Measurements from ENCODE around the gene C20orf144.

The C20orf144 gene

DNA sequence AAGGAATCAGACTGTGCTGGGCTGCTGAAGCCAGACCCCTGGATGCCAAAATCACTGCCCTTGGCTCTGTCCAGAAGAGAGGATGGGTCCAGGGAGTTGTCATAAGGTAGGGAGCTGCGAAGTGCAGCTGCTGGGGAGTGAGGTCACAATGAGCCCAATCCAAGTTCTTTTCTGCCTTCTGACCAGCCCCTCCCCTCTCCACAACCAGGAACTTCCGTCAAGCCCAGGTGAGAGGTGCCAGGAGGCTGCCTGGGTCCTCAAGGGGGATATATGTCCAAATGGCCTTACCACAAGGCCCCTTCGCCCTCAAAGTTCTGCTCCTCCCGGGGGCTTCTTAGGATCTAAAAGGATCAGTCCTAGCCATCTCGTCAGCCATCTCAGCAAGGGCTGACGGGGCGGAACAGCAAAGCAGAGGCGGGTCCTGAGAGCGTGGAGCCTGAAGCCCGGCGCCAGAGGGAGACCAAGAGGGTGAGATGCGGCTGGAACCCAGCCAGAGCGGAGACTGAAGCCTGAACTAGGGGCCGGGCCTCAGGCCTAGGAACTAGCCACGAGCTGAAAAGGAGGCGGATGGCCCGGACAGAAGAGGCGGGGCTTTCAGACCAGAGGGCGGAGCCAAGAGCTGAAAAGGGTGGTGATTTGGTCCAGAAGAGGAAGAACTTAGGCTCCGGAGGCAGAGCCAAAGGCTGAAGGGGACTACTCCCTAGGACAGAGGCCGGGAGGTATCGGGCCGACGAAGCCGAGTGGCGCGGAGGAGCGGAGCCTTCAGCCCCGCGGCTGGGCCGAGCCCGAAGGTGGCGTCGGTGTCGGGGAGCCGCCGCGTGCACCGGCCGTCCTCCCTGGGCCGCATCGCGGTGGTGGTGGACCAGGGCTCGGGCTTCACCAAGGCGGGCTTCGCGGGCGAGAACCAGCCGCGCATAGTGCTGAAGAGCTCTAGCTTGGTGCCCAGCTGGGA, 4.4 kb downstream of the C20orf144 start, which contains the start of gene ACTL10:
ACTL10 (plus strand) TSS at position 651 of the 952 bp plus-strand sequence. CDS start 555 bp downstream, outside the sequence.
- peak; percentile 27 for DNase-seq

DNA sequence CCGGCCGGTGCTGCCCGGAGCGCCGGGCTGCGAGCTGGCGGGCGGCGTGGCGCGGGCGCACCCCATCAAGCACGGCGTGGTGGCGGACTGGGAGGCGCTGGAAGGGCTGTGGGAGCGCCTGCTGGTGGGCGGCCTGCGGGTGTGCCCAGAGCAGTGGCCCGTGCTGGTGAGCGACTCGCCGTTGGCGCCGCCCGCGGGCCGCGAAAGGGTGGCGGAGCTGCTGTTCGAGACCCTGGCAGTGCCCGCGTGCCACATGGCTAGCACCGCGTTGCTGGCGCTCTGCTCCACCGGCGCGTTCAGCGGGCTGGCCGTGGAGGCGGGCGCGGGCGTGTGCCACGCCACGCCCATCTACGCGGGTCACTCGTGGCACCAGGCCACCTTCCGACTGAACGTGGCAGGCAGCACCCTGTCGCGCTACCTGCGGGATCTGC, 5.1 kb downstream of the C20orf144 start:
- no peak for DNase-seq

DNA sequence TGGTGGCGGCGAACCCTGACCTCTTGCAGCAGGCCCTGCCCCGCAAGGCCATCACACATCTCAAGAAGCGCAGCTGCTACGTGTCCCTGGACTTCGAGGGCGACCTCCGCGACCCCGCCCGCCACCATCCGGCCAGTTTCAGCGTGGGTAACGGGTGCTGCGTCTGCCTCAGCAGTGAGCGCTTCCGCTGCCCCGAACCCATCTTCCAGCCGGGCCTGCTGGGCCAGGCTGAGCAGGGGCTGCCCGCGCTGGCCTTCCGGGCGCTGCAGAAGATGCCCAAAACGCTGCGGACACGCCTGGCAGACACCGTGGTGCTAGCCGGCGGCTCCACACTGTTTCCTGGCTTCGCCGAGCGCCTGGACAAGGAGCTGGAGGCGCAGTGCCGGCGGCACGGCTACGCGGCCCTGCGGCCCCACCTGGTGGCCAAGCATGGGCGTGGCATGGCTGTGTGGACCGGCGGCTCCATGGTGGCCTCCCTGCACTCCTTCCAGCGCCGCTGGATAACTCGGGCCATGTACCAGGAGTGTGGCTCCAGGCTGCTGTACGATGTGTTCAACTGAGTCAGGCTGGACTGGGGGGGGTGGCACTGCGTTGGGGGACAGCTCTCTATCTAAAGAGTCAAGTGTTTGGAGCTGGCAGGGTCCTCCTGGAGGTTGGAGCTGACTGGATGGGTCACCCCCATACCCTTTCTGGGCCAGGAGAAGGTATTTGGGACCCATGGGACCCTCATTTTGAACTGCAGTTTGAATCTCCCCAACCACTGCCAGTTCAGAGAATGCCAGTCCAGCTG, 5.7 kb downstream of the C20orf144 start:
- DNase-seq, result peak; percentile 61

DNA sequence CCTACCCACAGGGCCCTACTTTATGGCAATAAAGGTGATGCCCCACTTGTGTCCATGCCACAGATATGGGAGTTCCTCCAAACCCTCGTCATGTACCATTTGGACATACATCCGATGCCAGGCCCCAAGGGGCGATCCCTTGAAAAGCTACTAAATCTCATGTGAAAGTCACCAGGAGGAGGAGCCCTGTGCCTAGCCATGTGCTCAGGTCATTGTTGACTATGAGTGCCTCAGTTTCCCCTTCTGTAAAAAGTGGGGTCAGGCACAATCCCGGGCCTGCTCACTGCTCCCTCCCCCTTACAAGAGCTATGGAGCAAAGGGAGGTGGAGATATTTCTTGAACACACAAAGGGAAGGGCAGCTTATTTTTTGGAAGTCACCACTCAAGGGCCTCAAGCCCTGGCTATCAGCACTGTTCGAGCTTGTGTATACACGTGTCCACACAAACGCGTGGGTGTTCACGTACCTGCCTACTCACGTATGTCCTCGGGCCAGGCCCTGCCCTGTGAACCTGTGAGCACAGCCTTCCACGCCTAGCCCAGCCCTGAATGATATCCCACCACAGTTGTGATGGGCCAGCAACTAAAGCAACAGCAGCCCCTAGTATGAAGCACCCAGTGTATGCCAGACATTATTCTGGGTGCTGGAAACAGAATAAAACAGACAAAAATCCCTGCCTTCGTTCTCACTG, 6.5 kb downstream of the C20orf144 start:
- no peak for DNase-seq

DNA sequence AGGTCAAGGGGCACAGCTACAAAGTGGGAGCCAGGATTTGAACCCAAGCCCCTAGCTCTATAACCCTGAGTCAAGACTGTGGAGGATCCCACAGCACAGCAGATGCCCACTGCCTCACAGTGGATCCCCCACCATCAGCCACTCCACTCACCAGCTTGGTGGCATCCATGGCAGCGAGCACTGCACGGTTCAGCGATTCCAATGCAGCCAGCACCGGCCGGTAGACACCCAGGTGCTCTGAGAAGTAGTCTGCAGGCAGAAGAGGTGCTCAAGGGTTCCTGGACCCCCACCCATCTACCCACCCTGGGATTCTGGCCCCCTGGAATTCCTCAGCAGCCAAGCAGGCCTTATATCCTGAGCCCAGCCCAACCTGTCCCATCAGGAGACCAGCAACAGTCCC, 7.1 kb downstream of the C20orf144 start:
- DNase-seq, result no peak

DNA sequence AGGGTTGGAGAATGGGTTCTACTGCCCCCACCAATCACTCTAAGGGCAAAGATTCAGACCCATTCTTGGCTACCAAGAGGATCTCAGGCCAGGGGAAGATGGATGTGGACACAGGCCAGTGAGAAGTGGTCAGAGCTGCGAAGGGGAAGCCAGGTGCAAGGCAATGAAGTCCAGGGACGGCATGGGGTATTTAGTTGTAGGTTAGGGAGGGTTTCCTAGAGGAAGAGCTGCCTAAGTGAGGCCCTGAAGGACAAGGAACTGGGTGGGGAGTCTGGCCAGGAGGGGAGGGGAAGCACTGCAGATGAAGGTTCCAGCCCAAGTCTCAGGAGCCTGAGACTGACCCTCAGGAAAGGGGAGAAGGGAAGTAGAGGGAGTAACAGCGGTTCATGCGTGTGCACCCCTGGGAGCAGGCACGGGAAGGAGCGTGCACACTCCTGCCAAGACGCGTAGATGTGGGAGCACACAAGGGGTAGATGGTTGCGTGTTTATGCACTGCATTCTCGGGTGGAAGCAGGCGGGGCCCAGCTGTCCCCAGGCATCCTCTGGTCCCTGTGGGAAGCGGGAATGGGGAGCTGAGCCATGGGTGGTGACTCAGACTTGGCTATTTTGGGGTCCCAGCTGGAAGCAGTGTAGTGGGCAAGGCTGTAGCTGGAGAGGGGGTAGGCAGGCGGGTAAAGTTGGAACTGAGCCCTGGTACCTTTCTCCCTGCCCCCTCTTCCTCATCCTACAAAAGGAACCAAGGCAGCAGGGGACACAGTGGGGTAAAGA, 7.9 kb downstream of the C20orf144 start:
- no peak for DNase-seq

DNA sequence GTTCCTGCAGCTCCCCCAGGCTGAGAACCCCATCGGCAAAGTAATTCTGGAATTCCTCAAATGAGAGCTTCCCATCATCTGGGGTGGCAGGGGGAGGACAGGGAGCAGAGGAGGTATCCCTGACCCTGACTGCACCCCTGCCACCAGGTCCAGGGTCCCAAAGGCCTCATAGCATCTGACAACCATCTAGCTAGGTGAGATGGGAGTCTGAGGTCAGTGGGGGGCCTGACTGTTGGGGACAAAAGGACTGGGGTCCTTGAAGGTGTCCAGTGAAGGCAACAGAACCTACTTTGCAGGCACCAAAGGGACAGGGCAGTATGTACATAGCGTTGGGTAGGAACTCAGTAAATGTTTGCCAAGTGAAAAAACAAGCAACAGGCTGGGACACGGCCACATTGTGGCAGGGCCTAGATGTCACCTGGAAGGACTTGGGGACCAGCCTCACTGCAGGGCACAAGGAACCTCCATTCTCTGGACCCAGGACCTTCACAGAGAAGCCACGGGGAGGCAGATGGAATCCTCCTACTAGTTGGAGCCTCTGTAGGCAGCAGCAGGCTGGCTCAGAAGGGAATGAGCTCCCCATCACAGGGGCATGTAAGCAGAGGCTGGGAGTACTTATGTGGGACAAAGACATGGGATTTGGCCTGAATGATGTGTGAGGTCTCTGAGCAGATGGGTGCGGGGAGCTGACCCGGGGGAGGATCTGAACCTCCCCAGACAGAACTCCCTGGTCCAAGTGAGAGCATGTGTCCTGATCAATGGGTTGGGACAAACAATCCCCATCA, 8.8 kb downstream of the C20orf144 start:
- no peak for DNase-seq

DNA sequence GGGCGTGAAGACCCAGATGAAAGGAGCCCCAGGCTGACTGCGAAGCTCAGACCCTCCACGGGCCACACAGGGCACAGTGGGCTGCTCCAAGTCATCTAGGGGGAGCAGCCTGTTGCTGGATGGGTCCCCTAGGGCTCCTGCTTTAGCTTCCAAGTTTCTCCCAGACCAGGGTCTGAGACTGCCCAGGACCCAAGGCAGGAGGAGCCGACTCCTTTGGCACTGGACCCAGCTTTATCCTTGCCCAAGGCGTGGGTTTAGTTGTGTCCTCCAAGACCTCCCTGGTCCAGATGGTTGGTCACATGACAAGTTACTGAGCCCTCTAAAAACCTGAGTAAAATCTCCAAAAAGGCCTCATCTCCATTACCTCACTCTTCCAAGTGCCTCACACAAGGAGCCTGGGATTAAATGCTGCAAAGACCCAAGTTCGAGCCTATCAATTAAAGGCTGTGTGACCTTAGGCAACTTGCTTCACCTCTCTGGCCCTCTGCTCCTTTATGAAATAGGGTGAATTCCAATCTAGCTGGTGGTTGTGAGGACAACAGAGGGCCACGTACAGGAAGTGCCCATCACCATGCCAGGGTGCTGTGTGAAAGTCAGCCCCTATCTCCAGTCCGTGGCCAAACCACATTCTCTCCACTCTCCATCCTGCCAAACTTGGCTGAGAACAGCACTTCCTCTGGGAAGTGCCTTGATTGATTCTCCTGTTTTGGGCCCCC, 9.6 kb downstream of the C20orf144 start:
- DNase-seq, result no peak

DNA sequence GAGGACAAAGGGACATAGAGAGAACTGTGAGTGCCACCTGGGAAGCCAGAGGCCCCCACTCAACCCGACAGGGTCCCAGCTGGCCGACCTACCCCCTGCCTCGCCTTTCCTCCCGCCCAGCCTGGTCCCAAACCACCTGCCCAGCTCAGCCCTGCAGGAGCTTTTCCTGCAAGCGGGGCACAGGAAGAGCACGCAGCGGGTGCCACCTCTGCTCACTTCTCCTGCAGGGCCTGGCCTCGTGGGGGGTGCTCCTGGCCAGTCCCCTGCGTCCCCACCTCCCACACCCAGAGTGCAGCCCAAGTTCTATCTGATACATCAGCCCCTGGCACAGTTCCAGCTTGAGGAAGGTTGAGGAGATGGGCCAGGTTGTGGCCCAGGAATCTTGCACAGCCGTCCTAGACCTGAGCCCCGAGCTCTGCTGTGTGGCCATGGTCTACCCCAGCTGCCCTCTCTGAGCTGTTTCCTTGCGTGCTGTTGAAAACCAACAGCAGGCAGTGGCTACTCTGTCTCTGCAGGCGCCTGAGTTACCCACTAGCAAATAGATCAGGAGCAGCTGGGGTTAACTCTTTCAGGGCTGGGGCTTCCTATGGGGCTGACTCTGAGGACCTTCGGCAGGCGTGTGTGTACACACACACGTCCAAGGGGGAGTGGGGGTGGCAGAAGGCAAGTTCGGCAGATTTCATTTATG, 10.4 kb downstream of the C20orf144 start:
- DNase-seq, result no peak

DNA sequence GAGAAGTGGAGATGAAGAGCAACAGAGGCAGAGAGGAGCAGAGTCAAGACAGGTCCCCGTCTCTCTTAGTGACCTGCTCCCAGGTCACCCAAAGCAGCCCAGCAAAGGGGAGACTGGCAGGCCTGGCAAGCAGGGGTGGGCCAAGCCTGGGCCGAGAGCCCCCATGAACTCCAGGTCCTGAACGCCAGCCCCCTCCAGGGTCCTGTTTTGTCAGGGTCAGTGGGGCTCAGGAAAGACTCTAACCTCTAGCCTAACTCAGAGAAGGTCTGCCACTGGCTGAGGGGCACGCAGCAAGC, 10.9 kb downstream of the C20orf144 start:
- no peak for DNase-seq

DNA sequence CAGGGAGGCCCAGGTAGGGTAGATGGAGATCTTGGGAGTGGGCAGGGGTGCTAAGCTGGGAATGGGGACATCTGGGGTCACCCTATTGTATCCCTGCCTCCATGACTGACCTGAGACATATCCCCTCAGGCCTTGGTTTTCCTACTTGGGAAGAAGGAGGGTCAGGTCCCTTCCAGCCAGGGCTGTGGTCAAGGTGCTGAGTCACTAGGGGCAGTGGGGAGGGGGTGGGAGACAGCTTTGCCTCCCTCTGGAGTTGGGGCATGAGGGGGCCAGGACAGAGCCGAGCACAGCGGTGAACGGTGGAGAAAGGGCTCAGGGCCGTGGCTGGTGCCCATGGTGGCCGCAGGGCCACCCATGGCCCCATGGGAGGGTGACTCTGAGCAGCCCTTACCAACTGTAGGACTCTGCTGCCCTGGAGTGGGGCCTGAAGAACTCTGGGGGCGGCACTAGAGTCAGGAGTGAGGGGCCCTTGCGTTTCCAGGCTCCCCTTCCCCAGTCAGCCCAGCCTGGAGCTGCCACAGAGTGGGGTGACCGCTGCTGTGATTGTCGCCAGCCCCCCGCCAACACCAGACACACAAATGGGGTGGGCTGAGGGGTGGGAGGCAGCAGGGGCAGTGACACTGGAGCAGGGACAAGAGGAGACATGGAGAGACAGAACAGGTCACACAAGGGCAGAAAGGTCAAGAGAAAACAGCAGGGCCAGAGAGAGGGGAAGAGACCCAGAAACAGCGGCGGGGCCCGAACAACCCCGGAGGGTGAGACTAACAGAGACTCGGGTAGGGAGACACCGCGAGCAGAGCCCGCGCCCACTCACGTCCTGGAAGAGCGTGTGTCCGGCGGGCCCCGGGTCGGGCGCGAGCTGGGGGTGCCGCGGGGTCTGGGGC, 11.5 kb downstream of the C20orf144 start:
- DNase-seq, result no peak

DNA sequence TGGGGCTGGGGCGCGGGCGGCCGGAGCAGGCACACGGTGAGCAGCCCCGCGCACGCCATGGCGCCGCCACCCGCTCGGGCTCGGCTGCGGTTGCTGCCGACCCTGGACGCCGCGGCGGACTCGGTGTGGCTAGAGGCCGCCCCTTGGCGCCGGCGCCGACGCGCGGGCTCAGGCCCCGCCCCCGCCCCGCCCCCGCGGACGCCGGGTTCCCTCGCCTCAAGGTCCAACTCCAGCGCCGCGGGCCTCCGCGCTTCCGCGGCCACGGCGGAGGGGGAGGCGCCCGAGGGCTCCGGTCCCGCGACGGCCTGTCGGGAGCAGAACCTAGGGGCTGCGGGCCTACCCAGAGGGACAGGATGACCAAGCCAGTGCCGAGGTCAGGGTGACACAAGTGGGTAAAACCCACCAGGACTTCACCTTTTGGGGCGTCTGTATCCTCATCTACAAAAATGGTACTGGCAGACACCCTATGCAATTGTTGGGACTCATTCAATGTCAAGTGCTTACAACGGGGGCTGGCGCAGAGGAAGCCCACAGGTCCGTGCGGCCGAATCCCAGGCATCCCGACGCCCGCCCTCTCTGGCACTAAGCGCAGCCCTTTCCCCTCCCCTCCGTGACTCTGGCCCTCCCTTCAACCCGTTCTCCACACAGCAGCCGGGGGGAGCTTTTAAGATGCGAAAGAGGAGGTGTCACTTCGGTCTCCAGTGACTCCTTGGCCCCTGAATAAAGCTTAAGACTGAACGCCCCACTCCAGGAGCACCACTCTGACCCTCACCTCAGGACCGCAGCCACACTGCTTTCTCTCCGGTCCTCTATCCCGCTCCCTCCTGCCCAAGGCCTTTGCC, 12.4 kb downstream of the C20orf144 start, which contains the start of gene NECAB3:
NECAB3 (minus strand) TSS at position 135 of the 842 bp plus-strand sequence; CDS start at position 59, 76 bp downstream.
- DNase-seq, result no peak

DNA sequence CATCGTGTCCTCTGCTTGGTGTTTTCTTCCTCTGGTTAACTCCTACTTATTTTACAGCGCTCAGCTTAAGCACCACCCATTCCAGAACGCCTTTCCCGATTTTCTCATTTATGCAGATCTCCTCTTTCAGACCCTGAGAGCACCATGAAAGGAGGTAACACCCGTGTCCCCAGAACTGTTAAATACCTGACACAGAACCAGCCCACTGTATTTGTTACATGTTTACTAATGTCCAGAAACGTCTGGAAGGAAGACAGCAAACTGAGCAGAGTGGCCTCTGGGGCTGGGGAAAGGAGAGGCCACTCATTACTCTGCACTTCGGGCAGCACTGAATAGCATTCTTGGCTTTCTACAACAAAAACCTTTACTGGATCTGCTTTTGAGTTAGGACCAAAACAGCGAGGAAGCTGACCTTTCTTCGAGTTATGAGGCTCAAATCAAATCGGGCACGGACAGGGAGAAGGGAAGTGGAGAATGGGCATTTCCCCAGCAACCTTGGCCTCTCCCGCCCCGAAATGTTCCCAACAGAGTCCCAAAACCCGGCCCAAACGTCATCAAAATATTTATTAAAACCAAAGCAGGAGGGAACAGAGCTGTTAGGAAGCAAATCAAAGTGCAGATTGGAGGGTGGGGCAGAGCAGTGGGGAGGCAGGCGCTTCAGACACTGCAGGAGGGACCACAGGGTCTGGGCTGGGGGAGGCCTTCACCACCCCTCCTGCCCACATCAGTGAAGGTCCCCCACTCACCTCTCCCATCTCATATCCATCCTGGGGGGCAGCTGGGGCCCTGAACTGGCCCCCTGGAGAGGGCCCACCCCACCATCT, 13.2 kb downstream of the C20orf144 start:
- no peak for DNase-seq

DNA sequence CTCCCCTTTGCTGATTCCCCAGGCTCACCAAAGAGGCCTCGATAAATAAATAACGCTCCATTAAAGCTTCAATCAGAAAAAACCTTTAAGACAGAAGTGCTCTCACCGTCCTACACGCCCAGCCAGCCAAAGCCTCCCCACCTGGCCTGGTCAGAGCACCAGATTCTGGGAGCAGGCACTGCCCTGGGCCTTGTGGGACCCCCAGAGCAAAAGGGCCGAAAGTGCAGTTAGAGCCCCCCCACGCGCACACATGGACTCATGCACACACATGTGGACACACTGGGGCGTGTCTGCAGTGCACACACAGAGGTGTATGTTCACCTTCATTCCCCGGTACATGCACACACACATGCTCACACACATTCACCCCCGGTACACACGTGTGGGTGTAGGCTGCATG, 14.0 kb downstream of the C20orf144 start:
- no peak for DNase-seq

DNA sequence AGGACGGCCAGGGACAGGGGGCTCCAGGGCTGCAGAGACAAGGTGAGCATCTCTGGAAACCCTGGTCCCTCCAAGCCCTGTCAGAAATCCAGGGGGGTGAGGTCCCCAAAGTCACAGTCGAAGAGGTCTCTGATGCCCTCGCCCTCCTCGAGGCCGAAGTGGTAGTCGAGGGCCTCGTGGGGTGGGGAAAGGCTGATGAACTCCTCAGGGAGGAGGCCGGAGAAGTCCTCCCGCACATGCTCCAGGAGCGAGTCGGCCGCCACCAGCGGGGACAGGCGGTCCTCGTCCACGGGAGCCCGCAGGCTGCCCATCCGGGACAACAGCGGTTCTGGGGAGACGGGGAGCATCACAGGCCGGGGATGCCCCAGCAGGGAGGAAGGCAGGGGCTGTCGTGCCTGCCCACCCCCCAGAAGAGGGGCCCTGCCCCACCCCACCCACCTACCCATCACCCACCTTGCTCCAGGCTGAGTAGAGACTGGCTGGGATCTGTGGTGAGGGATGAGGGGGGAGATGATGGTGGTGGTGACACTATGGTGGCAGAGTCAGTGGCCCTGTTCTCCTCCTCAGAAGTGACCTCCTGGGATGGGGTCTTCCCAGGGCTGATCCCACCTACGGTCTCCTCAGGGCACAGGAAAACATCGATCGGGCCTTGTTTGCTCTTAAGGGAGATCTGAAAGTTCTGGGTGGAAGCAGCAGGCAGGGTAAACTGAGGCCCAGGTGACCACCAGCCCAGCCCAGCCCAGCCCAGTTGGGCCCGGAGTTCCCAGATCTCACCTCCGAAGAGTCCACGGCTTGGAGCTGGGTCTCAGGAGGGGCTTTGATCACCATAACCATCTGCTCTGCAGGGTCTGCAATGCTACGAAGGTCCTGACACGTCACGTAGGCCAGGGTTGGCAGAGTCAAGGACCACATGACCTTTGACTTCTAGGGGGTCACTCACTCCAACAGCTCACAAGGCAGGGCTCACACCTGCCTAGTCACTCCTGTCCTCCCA, 14.8 kb downstream of the C20orf144 start:
- no peak for DNase-seq

All from cortex of kidney (tissue), 1 donor.